ENCODE data around the gene TRIO. TPM values are rescaled to one million over a fixed set of nuclear protein-coding genes. Genes with fewer than 3 reads are reported as not detected.

TRIO gene
- total RNA-seq, 1 experiment from 2014 or later, result 68.4 TPM

DNA sequence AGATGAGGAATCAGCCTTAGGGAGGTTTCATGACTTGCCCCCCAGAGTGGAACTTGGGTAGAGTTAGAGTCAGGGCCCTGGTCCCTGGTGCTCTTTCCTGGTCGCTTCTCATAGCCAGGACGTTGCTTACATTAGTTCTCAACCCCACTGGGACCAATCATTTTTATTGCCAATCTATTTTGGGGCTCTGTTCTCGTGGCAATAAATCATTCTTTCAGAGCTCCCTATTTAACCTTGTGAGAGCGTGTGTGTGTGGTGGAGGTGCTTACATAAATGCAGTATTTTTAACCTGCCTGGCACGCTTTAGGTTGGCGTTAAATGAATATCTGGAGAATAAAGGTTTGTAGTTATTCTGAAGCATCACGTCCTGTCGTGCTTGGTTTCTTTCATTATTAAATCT is 4.1 kb downstream of the TRIO start:
- DNase-seq (ENCODE audit: low read depth, low spot score), result no peak
- TF ChIP-seq EGR1 (IDR thresholded peaks at IDR 0.05; ENCODE audit: low read depth), result no peak
- TF ChIP-seq ZFX (IDR thresholded peaks at IDR 0.05), result no peak
- TF ChIP-seq EZH2 (IDR thresholded peaks at IDR 0.05), result no peak
- TF ChIP-seq, protein P1, sequence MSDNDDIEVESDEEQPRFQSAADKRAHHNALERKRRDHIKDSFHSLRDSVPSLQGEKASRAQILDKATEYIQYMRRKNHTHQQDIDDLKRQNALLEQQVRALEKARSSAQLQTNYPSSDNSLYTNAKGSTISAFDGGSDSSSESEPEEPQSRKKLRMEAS (IDR thresholded peaks at IDR 0.05), result no peak
- no peak for TF ChIP-seq POLR2AphosphoS5 (IDR thresholded peaks at IDR 0.05; ENCODE audit: low read depth, low read length)
- TF ChIP-seq SIN3A (IDR thresholded peaks at IDR 0.05; ENCODE audit: low read depth), result no peak
- TF ChIP-seq, protein P2, sequence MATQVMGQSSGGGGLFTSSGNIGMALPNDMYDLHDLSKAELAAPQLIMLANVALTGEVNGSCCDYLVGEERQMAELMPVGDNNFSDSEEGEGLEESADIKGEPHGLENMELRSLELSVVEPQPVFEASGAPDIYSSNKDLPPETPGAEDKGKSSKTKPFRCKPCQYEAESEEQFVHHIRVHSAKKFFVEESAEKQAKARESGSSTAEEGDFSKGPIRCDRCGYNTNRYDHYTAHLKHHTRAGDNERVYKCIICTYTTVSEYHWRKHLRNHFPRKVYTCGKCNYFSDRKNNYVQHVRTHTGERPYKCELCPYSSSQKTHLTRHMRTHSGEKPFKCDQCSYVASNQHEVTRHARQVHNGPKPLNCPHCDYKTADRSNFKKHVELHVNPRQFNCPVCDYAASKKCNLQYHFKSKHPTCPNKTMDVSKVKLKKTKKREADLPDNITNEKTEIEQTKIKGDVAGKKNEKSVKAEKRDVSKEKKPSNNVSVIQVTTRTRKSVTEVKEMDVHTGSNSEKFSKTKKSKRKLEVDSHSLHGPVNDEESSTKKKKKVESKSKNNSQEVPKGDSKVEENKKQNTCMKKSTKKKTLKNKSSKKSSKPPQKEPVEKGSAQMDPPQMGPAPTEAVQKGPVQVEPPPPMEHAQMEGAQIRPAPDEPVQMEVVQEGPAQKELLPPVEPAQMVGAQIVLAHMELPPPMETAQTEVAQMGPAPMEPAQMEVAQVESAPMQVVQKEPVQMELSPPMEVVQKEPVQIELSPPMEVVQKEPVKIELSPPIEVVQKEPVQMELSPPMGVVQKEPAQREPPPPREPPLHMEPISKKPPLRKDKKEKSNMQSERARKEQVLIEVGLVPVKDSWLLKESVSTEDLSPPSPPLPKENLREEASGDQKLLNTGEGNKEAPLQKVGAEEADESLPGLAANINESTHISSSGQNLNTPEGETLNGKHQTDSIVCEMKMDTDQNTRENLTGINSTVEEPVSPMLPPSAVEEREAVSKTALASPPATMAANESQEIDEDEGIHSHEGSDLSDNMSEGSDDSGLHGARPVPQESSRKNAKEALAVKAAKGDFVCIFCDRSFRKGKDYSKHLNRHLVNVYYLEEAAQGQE (IDR thresholded peaks at IDR 0.05; ENCODE audit: low read depth), result no peak
- no peak for TF ChIP-seq EZH2phosphoT487 (IDR thresholded peaks at IDR 0.05; ENCODE audit: borderline replicate concordance)
- TF ChIP-seq ELF1 (IDR thresholded peaks at IDR 0.05; ENCODE audit: borderline replicate concordance, low read depth), result no peak
- no peak for TF ChIP-seq FOSL1 (IDR thresholded peaks at IDR 0.05; ENCODE audit: low read depth)
- TF ChIP-seq, protein P3, sequence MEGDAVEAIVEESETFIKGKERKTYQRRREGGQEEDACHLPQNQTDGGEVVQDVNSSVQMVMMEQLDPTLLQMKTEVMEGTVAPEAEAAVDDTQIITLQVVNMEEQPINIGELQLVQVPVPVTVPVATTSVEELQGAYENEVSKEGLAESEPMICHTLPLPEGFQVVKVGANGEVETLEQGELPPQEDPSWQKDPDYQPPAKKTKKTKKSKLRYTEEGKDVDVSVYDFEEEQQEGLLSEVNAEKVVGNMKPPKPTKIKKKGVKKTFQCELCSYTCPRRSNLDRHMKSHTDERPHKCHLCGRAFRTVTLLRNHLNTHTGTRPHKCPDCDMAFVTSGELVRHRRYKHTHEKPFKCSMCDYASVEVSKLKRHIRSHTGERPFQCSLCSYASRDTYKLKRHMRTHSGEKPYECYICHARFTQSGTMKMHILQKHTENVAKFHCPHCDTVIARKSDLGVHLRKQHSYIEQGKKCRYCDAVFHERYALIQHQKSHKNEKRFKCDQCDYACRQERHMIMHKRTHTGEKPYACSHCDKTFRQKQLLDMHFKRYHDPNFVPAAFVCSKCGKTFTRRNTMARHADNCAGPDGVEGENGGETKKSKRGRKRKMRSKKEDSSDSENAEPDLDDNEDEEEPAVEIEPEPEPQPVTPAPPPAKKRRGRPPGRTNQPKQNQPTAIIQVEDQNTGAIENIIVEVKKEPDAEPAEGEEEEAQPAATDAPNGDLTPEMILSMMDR (IDR thresholded peaks at IDR 0.05 in 2 of 3, conservative IDR thresholded peaks at IDR 0.05 in 1 of 3; ENCODE audit: borderline replicate concordance in 1 of 3, insufficient read depth in 1 of 3, low read depth in 2 of 3, low read length in 2 of 3), result no peak
- TF ChIP-seq SRF (IDR thresholded peaks at IDR 0.05; ENCODE audit: low read depth), result no peak
- TF ChIP-seq, protein P4, sequence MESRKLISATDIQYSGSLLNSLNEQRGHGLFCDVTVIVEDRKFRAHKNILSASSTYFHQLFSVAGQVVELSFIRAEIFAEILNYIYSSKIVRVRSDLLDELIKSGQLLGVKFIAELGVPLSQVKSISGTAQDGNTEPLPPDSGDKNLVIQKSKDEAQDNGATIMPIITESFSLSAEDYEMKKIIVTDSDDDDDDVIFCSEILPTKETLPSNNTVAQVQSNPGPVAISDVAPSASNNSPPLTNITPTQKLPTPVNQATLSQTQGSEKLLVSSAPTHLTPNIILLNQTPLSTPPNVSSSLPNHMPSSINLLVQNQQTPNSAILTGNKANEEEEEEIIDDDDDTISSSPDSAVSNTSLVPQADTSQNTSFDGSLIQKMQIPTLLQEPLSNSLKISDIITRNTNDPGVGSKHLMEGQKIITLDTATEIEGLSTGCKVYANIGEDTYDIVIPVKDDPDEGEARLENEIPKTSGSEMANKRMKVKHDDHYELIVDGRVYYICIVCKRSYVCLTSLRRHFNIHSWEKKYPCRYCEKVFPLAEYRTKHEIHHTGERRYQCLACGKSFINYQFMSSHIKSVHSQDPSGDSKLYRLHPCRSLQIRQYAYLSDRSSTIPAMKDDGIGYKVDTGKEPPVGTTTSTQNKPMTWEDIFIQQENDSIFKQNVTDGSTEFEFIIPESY (IDR thresholded peaks at IDR 0.05; ENCODE audit: extremely low read depth, insufficient replicate concordance, low read length), result no peak
- no peak for TF ChIP-seq SP1 (IDR thresholded peaks at IDR 0.05; ENCODE audit: low read depth)
- TF ChIP-seq RAD21 (IDR thresholded peaks at IDR 0.05; ENCODE audit: low read depth), result no peak
- TF ChIP-seq CEBPB (IDR thresholded peaks at IDR 0.05; ENCODE audit: low read depth), result no peak
- TF ChIP-seq YY1 (IDR thresholded peaks at IDR 0.05; ENCODE audit: extremely low read depth, insufficient replicate concordance, low read depth, low read length), result no peak
- no peak for TF ChIP-seq TCF7L2 (IDR thresholded peaks at IDR 0.05; ENCODE audit: borderline replicate concordance, extremely low read depth, insufficient read depth, insufficient read length)
- TF ChIP-seq ZNF274 (IDR thresholded peaks at IDR 0.05; ENCODE audit: low read depth, low read length), result no peak
- TF ChIP-seq CBX3 (IDR thresholded peaks at IDR 0.05; ENCODE audit: low read depth), result no peak
- intact Hi-C loops (cut with micrococcal nuclease), result loop anchor here (10.0 kb wide), 1 partner anchor 112 kb away; no protein-coding TSS in a partner anchor
- H3K4me3 ChIP-seq (replicated peaks in 1 of 2; ENCODE audit: low read depth in 1 of 2, low read length in 2 of 2), result no peak overlapping the region
- H3K36me3 ChIP-seq (ENCODE audit: control insufficient read depth in 1 of 2, insufficient read depth in 2 of 2, low read length in 2 of 2), result no peaks in the 10 kb centered on the region
- no peak overlapping the region for H3K9ac ChIP-seq (ENCODE audit: low read length)
- no TSS peak for BruUV-seq (replicated peaks)
- H3K4me2 ChIP-seq (ENCODE audit: low read length), result no peak overlapping the region; the same call in 1 of the 2 replicates
- ATAC-seq, result no peak
- H4K20me1 ChIP-seq (ENCODE audit: insufficient read depth), result peaks cover 39% of the 10 kb centered on the region; the same call in 1 of the 2 replicates
- no peaks in the 10 kb centered on the region for H3K9me3 ChIP-seq (ENCODE audit: control insufficient read depth in 1 of 2, insufficient read depth in 1 of 2, low read depth in 1 of 2, low read length in 2 of 2)
- no peak overlapping the region for H3K27ac ChIP-seq (ENCODE audit: low read depth, low read length)
- ChIA-PET POLR2A (no interaction called here), RAD21 (ENCODE audit: low non-redundant PET in 1 of 2, low total read pairs in 2 of 2, uncharacterized antibody in 2 of 2, unreplicated experiment in 2 of 2) (no interaction called here), CTCF (no interaction called here)
- H3K79me2 ChIP-seq (ENCODE audit: insufficient read depth, low read length), result peaks cover 85% of the 10 kb centered on the region
- H3K4me1 ChIP-seq (ENCODE audit: control insufficient read depth in 1 of 2, insufficient read depth in 2 of 2, low read length in 2 of 2), result peaks cover 9 to 31% of the 10 kb centered on the region in 2 experiments
- H3K9me2 ChIP-seq (ENCODE audit: insufficient read depth), result no peaks in the 10 kb centered on the region
- H2AFZ ChIP-seq (ENCODE audit: low read depth, low read length, poor library complexity, severe bottlenecking), result no peak overlapping the region
- no peaks in the 10 kb centered on the region for H3K27me3 ChIP-seq (ENCODE audit: insufficient read depth, low read length)

Data from HCT116 (cell line).